ENCODE data around the gene GABARAP. TPM values are rescaled to one million over a fixed set of nuclear protein-coding genes. Genes with fewer than 3 reads are reported as not detected.

GABARAP gene
- total and polyA plus RNA-seq, 2 of the 13 experiments (the other 11 are each of a cell fraction or from before 2014, with no cell fraction given), result 161 to 310 TPM

DNA sequence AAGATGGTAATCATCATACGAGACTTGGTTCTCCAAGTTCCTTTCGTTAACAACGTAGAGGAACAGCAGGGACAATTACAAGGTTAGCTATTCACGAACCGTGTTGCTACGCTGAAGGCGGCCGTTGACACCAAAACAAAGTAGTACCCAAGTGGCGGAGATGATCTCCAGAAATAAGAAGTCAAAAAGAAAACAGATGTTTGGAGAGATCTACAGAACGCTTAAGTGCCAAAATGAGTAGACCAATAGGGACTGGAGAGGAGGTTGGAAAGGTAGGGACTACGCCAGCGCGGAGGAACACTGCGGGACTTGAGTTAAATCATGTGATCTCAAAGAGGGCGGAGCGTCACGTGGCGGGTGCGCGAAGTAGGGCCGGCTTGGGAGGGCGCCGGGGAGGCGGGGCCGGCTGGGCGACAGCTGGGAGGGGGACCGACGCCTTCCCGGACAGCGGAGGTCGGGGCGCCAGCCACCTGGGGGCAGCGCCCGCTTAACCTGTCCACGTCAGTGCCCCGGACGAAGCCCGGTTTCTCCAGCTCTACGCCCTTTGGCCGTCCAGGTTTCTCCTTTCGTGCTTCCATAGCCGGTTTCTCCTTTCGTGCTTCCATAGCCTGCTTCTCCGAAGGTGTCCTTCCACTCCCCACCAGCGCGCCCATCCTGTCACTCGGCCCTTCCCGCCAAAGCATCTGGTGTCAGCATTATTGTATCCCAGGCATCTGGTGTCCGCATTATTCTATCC, 636 bp upstream of the GABARAP start (continued):
- TF ChIP-seq ATF7 (IDR thresholded peaks at IDR 0.05) (no peak), ATF7 (CRISPR knock-in tag; IDR thresholded peaks at IDR 0.05) (peak; percentile 31; the same call in 1 of the 2 replicates), TAF1 (CRISPR knock-in tag; IDR thresholded peaks at IDR 0.05) (peak; percentile 55; the same call in 1 of the 2 replicates), FOXK2 (IDR thresholded peaks at IDR 0.05) (peak; percentile 59), ZNF710 (CRISPR knock-in tag; IDR thresholded peaks at IDR 0.05; ENCODE audit: borderline replicate concordance) (no peak), KDM2A (CRISPR knock-in tag; IDR thresholded peaks at IDR 0.05; ENCODE audit: borderline replicate concordance, low read depth) (peak; percentile 100), ZNF331 (CRISPR knock-in tag; IDR thresholded peaks at IDR 0.05) (peak; percentile 49; the same call in 1 of the 2 replicates), ZNF180 (CRISPR knock-in tag; IDR thresholded peaks at IDR 0.05; ENCODE audit: borderline replicate concordance, low read depth) (no peak; the same call in 1 of the 2 replicates), KDM1A (CRISPR knock-in tag; IDR thresholded peaks at IDR 0.05) (no peak), ZNF75D (CRISPR knock-in tag; IDR thresholded peaks at IDR 0.05; ENCODE audit: borderline replicate concordance) (no peak), KLF13 (CRISPR knock-in tag; IDR thresholded peaks at IDR 0.05) (no peak), CBFB (CRISPR knock-in tag; IDR thresholded peaks at IDR 0.05) (peak; percentile 76), IRX3 (CRISPR knock-in tag; IDR thresholded peaks at IDR 0.05; ENCODE audit: borderline replicate concordance, low read depth) (no peak)
- TF ChIP-seq, protein P1, sequence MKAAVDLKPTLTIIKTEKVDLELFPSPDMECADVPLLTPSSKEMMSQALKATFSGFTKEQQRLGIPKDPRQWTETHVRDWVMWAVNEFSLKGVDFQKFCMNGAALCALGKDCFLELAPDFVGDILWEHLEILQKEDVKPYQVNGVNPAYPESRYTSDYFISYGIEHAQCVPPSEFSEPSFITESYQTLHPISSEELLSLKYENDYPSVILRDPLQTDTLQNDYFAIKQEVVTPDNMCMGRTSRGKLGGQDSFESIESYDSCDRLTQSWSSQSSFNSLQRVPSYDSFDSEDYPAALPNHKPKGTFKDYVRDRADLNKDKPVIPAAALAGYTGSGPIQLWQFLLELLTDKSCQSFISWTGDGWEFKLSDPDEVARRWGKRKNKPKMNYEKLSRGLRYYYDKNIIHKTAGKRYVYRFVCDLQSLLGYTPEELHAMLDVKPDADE (CRISPR knock-in tag; IDR thresholded peaks at IDR 0.05), result no peak
- TF ChIP-seq, protein P2, sequence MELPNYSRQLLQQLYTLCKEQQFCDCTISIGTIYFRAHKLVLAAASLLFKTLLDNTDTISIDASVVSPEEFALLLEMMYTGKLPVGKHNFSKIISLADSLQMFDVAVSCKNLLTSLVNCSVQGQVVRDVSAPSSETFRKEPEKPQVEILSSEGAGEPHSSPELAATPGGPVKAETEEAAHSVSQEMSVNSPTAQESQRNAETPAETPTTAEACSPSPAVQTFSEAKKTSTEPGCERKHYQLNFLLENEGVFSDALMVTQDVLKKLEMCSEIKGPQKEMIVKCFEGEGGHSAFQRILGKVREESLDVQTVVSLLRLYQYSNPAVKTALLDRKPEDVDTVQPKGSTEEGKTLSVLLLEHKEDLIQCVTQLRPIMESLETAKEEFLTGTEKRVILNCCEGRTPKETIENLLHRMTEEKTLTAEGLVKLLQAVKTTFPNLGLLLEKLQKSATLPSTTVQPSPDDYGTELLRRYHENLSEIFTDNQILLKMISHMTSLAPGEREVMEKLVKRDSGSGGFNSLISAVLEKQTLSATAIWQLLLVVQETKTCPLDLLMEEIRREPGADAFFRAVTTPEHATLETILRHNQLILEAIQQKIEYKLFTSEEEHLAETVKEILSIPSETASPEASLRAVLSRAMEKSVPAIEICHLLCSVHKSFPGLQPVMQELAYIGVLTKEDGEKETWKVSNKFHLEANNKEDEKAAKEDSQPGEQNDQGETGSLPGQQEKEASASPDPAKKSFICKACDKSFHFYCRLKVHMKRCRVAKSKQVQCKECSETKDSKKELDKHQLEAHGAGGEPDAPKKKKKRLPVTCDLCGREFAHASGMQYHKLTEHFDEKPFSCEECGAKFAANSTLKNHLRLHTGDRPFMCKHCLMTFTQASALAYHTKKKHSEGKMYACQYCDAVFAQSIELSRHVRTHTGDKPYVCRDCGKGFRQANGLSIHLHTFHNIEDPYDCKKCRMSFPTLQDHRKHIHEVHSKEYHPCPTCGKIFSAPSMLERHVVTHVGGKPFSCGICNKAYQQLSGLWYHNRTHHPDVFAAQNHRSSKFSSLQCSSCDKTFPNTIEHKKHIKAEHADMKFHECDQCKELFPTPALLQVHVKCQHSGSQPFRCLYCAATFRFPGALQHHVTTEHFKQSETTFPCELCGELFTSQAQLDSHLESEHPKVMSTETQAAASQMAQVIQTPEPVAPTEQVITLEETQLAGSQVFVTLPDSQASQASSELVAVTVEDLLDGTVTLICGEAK (IDR thresholded peaks at IDR 0.05), result no peak
- TF ChIP-seq, protein P2 (CRISPR knock-in tag; IDR thresholded peaks at IDR 0.05), result 0 out of 2 replicates have a peak, but pooled peaks have one; percentile 56
- TF ChIP-seq, protein P3, sequence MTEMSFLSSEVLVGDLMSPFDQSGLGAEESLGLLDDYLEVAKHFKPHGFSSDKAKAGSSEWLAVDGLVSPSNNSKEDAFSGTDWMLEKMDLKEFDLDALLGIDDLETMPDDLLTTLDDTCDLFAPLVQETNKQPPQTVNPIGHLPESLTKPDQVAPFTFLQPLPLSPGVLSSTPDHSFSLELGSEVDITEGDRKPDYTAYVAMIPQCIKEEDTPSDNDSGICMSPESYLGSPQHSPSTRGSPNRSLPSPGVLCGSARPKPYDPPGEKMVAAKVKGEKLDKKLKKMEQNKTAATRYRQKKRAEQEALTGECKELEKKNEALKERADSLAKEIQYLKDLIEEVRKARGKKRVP (CRISPR knock-in tag; IDR thresholded peaks at IDR 0.05), result no peak
